Transverse colon (tissue), 4 donors: ENCODE results near the gene LAMC2.

Experiments used
- CTCF ChIP-seq, 5 experiments: fragments of 200-600 bp in 3 of 5; fragments of 450-650 bp in 2 of 5; sonication (generic) in 3 of 5; IDR thresholded peaks; 1 replicate in 2 of 5; 2 replicates in 3 of 5; pipeline ENCODE4 v1.5.1; 2016 to 2017; ENCODE audit warnings: antibody characterized with exemption in 5 of 5, inconsistent platforms in 3 of 5, mild to moderate bottlenecking in 2 of 5, moderate library complexity in 1 of 5
- POLR2A ChIP-seq: fragments of 450-650 bp; IDR thresholded peaks from one replicate; pipeline ENCODE4 v1.6.1; 2016; ENCODE audit warnings: antibody characterized with exemption, mild to moderate bottlenecking, moderate library complexity
- POLR2AphosphoS5 ChIP-seq, 3 donors: sonication (generic); formaldehyde crosslinking; IDR thresholded peaks; one replicate each; pipeline ENCODE4 v1.6.1; 2016; ENCODE audit warnings: antibody characterized with exemption in 3 of 3

DNA sequence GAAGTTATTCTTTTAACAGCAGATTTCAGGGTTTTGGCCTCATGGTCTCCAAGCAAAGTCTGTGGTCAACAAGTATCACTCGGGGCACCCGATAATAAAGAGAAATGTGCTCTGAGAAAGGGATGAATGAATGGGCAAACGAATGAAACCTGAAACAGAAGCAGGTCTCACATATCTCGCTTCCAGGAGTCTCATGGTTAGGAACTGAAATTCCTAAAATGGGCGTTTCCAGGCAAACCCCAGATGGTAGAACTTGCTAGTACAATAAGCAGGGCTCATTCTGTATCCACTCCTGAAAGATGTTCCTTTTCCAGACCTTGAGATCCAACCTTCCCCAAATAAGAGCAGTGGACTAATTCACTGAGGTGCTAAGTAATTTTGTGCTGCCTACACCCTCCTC is 87.2 kb downstream of the LAMC2 start:
- TF ChIP-seq POLR2A (no peak), CTCF (IDR thresholded peaks at IDR 0.05) (no peak), POLR2AphosphoS5 (IDR thresholded peaks at IDR 0.05) (no peak)
